K562 (cell line): Measurements from ENCODE around the gene MBNL2. TPM values are rescaled to one million over a fixed set of nuclear protein-coding genes. Genes with fewer than 3 reads are reported as not detected.

Experiments used
- CC2D1A ChIP-seq: fragments of 450-650 bp; IDR thresholded peaks from 2 replicates; pipeline ENCODE4 v1.6.1; 2017; ENCODE audit warnings: mild to moderate bottlenecking
- CCNT2 ChIP-seq: IDR thresholded peaks from 2 replicates; pipeline ENCODE4 v1.6.1; 2011; ENCODE audit warnings: borderline replicate concordance, low read depth, mild to moderate bottlenecking, moderate library complexity, mixed read lengths, low read length; ENCODE audit not compliant: insufficient read length; ENCODE audit errors: extremely low read depth
- CTCF ChIP-seq, 3 experiments: IDR thresholded peaks in 2 of 3; conservative IDR thresholded peaks in 1 of 3; 2 replicates each; pipeline ENCODE4 v1.5.1; 2011 to 2012; ENCODE audit warnings: low read length in 3 of 3, mild to moderate bottlenecking in 3 of 3, control low read depth in 2 of 3, improper control_type of control experiment in 1 of 3, inconsistent platforms in 1 of 3, low read depth in 1 of 3, mixed read lengths in 1 of 3, moderate library complexity in 1 of 3; ENCODE audit not compliant: insufficient read depth in 2 of 3
- ETV1 ChIP-seq: fragments of 450-650 bp; conservative IDR thresholded peaks from 2 replicates; pipeline ENCODE4 v1.6.1; 2016; ENCODE audit warnings: missing genetic modification characterization, control low read depth, low read depth, missing compliant biosample characterization
- EZH2 ChIP-seq: IDR thresholded peaks from 2 replicates; pipeline ENCODE4 v1.6.1; 2012; ENCODE audit warnings: low read depth, mild to moderate bottlenecking, inconsistent platforms, low read length, borderline replicate concordance
- HCFC1 ChIP-seq: IDR thresholded peaks from 2 replicates; pipeline ENCODE4 v1.6.1; 2012; ENCODE audit warnings: low read depth, low read length, improper control_type of control experiment
- HMBOX1 ChIP-seq: sonication (generic); IDR thresholded peaks from 2 replicates; pipeline ENCODE4 v1.6.1; 2016
- IRF2 ChIP-seq: sonication (generic); formaldehyde crosslinking; IDR thresholded peaks from 2 replicates; pipeline ENCODE4 v1.8.1; 2022; ENCODE audit warnings: mild to moderate bottlenecking, missing genetic modification reagents
- JUN ChIP-seq, 2 experiments: sonication (generic) in 1 of 2; formaldehyde crosslinking in 1 of 2; IDR thresholded peaks; 2 replicates each; pipeline versions ENCODE4 v1.6.1 to v1.8.0; 2012 to 2022; ENCODE audit warnings: borderline replicate concordance in 2 of 2, mild to moderate bottlenecking in 2 of 2, improper control_type of control experiment in 1 of 2, low read depth in 1 of 2, low read length in 1 of 2, missing genetic modification reagents in 1 of 2
- MEIS2 ChIP-seq: fragments of 450-650 bp; IDR thresholded peaks from 2 replicates; pipeline ENCODE4 v1.6.1; 2014; ENCODE audit warnings: mild to moderate bottlenecking; ENCODE audit not compliant: partially characterized antibody
- PTTG1 ChIP-seq: fragments of 450-650 bp; IDR thresholded peaks from 2 replicates; pipeline ENCODE4 v1.6.1; 2016; ENCODE audit warnings: low read depth, mild to moderate bottlenecking, missing genetic modification characterization, missing compliant biosample characterization
- TEAD2 ChIP-seq: fragments of 450-650 bp; IDR thresholded peaks from 2 replicates; pipeline ENCODE4 v1.6.1; 2016; ENCODE audit warnings: missing genetic modification characterization, control low read depth, missing compliant biosample characterization
- UBTF ChIP-seq, 2 experiments: IDR thresholded peaks; 2 replicates each; pipeline ENCODE4 v1.6.1; 2012; ENCODE audit warnings: improper control_type of control experiment in 2 of 2, low read depth in 2 of 2, low read length in 2 of 2, borderline replicate concordance in 1 of 2
- ZKSCAN3 ChIP-seq: fragments of 250-450 bp; sonication (Bioruptor Pico); IDR thresholded peaks from 2 replicates; pipeline ENCODE4 v1.4.0; 2020
- ZNF133 ChIP-seq: fragments of 250-450 bp; sonication (Bioruptor Pico); IDR thresholded peaks from 2 replicates; pipeline ENCODE4 v1.4.0; 2020; ENCODE audit warnings: mild to moderate bottlenecking
- ZNF592 ChIP-seq: fragments of 450-650 bp; IDR thresholded peaks from 2 replicates; pipeline ENCODE4 v1.6.1; 2017; ENCODE audit warnings: antibody characterized with exemption, mild to moderate bottlenecking
- polyA plus RNA-seq, 8 experiments: library from polyadenylated mRNA; depleted of rRNA in 4 of 8; stranded (reverse) in 5 of 8; unstranded in 3 of 8; fragments of >200 nt; fragmentation: Nextera tagmentation in 2 of 8; fragmentation: Illumina TruSeq in 1 of 8; extraction: Ambion mirVana in 2 of 8; extraction: Trizol in 1 of 8; gene quantifications; 2 replicates each; pipeline versions ENCODE4 v1.2.1 to v1.2.3, GENCODE V29; 2011 to 2014; ENCODE audit warnings: inconsistent platforms in 1 of 8, missing spikeins in 1 of 8
- total RNA-seq, 7 experiments: library from RNA; depleted of rRNA in 6 of 7; stranded (reverse); fragments of >200 nt in 6 of 7; fragmentation: Illumina TruSeq in 2 of 7; extraction: Trizol in 2 of 7; gene quantifications; 2 replicates each; pipeline versions ENCODE4 v1.2.1 to v1.2.3, GENCODE V29; 2011 to 2021; ENCODE audit warnings: low replicate concordance in 1 of 7
- TF ChIP-seq, protein P1 (sequence below): sonication (generic); formaldehyde crosslinking; IDR thresholded peaks from 2 replicates; pipeline ENCODE4 v1.8.0; 2023; ENCODE audit warnings: mild to moderate bottlenecking, missing genetic modification reagents

Gene MBNL2
- total and polyA plus RNA-seq, 9 of the 15 experiments (the other 6 are each of a cell fraction or from before 2014, with no cell fraction given) = 7.0 to 24.8 (median 13.8) TPM

GRCh38 chr13:97256343-97256783 is 34.2 kb downstream of the MBNL2 start (continued):
- TF ChIP-seq, protein P1, sequence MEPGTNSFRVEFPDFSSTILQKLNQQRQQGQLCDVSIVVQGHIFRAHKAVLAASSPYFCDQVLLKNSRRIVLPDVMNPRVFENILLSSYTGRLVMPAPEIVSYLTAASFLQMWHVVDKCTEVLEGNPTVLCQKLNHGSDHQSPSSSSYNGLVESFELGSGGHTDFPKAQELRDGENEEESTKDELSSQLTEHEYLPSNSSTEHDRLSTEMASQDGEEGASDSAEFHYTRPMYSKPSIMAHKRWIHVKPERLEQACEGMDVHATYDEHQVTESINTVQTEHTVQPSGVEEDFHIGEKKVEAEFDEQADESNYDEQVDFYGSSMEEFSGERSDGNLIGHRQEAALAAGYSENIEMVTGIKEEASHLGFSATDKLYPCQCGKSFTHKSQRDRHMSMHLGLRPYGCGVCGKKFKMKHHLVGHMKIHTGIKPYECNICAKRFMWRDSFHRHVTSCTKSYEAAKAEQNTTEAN (CRISPR knock-in tag) = no peak
- peak; percentile 76 for TF ChIP-seq ZNF592
- peak; percentile 97 for TF ChIP-seq JUN (IDR thresholded peaks at IDR 0.05; ENCODE audit: borderline replicate concordance, low read depth, low read length)
- no peak for TF ChIP-seq JUN (CRISPR knock-in tag; IDR thresholded peaks at IDR 0.05; ENCODE audit: borderline replicate concordance)
- TF ChIP-seq UBTF (IDR thresholded peaks at IDR 0.05; ENCODE audit: borderline replicate concordance in 1 of 2, low read depth in 2 of 2, low read length in 2 of 2) = no peak
- no peak for TF ChIP-seq IRF2 (CRISPR knock-in tag)
- no peak for TF ChIP-seq ZNF133 (CRISPR knock-in tag)
- TF ChIP-seq ETV1 (tag) = 0 out of 2 replicates have a peak, but pooled peaks have one; percentile 28
- no peak for TF ChIP-seq TEAD2 (tag)
- TF ChIP-seq CC2D1A = no peak
- TF ChIP-seq HMBOX1 = peak; percentile 86
- no peak for TF ChIP-seq CTCF (IDR thresholded peaks at IDR 0.05 in 2 of 3, conservative IDR thresholded peaks at IDR 0.05 in 1 of 3; ENCODE audit: insufficient read depth in 2 of 3, low read depth in 1 of 3, low read length in 3 of 3)
- TF ChIP-seq CCNT2 = peak; percentile 79
- TF ChIP-seq EZH2 = no peak
- no peak for TF ChIP-seq MEIS2
- TF ChIP-seq PTTG1 (tag) = no peak
- TF ChIP-seq HCFC1 = no peak
- TF ChIP-seq ZKSCAN3 (CRISPR knock-in tag) = no peak
